NCI-H446 (cell line): ENCODE data around the gene CEACAM6.
"Not testable (repeated sequence)": the region's sequence is repeated elsewhere in the genome, so short reads cannot be mapped to it uniquely, and the experiment has no call there.

Experiments
- DNase-seq, 2 experiments: peaks; one replicate each; lab custom pipeline; 2025; lab: John Stamatoyannopoulos, UW

The CEACAM6 gene

DNA sequence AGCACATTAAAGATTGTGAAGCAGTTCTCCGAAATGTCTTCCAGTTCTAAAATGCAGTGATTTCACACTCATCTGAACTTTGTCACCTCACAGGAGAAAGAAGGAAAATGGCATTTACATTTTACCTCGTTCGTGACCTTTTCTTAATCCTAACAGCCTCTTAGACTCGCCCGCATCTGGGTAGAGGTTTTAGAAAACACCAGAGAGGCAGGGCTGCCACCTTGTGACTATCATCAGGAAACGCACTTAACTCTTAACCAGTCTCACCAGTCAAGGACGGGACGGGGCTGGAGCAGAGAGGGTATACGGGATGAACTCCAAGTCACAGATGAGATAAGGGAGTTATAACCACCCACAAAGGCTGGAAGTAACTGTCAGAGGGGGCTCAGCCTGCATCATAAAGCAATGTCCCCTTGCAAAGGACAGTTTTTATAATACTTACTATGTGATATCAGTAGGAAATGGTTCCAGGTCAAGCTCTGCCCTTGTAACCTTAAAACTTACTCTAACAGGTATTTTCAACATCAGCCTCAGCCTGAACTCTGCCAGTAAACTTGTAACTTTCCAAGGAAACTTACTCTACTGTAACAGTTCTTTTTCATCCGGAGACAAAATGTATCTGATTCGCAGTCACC, 8.6 kb upstream of the CEACAM6 start:
- peak; percentile 8 to 40 for DNase-seq

GRCh38 chr19:41748012-41748411, 7.3 kb upstream of the CEACAM6 start:
- no peak for DNase-seq

- not testable (repeated sequence) for DNase-seq
Measured at GRCh38 chr19:41750248-41751134, 4.8 kb upstream of the CEACAM6 start.

GRCh38 chr19:41753159-41753558, 2.2 kb upstream of the CEACAM6 start:
- peak; percentile 7 to 53 for DNase-seq

DNA sequence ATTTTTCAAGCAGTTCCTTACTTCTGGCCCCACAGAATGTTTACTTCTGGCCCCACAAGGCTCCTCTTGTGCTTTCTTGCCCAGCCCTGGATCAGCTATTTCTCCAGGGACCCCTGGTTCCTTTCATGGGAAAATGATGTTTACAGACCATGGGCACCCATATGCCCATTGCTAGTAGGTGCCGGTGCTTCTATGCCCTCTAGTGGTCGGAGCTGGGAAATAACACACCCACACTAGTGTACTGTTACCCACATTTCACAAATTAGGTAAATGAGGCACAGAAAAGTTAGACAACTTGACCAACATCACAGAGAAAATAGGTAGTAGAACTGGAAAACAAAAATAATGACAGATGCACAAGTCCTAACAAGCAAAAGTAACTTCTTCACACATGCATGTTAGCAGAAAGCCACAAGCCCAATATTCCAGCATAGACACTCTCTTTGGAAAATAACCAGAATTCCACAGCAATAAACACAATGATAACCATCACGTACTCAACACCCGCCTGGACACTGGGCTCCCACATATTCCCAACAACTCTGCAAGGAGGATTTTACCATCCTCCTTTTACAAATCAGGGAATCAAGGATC, 1.3 kb upstream of the CEACAM6 start:
- peak in 1 of 2 experiments; percentile 69 for DNase-seq

DNA sequence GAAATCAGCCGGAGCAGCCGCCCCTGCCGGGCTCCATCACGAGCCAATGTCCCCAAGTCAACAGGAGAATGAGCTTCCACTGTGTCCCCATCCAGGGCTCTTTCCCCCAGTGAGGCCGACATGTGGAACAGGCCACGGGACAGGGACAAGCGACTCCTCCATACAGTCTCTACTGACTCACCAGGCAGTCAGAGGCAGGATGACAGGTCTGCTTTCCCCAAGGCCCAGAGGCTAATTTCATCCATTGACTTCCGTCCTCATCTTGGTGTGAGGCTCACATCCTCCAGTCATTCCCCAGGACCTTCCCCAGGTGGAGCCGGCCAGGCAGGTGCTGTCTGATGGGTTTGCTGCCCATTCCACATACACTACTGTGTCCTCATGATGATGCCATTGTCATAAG, 3.5 kb downstream of the CEACAM6 start:
- DNase-seq: no peak

DNA sequence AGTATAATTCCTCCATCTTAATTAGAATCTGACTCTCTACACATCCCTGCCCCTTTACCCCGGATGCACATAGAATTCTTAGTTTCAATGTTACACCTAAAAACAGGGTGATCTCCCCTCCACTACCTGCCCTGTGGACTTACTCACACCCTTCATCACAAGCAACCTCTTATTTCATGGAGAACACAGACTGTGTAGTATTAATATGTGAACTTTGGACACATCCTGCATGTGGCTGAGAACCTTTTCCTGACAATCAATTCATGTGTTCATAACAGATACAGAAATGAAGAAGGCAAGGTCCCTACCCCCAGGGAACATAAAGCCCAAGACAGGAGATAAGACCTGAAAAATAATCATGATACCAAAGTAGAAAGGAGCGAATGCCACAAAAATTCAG, 11.8 kb downstream of the CEACAM6 start:
- no peak for DNase-seq

- DNase-seq: not testable (repeated sequence)
Measured at GRCh38 chr19:41768105-41768504, 12.8 kb downstream of the CEACAM6 start.

- no peak for DNase-seq
Measured at GRCh38 chr19:41769608-41770007, 14.3 kb downstream of the CEACAM6 start.

GRCh38 chr19:41771410-41771809, 16.1 kb downstream of the CEACAM6 start:
- no peak for DNase-seq

- no peak for DNase-seq
Measured at GRCh38 chr19:41774515-41774980, 19.2 kb downstream of the CEACAM6 start.

DNA sequence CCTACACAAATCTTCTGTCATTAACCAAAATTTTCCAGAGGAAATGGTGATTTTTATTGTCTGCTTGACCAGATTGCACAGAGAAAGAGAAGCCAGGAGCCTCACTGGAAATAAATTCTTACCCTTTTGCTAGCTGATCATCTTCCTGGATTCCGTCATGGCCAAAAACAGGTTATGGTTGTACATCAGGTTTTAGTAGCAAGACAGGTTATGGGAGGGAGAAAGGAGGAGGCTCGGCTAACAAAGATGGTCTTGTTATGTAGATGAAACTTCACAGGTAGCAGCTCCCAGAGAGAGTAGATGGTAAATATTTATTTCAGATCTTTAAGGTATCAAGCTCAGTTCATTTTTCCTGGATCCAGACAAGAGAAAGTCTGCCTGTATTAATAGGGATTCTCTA, 21.4 kb downstream of the CEACAM6 start:
- DNase-seq: no peak

- no peak for DNase-seq
Measured at GRCh38 chr19:41783612-41784011, 28.3 kb downstream of the CEACAM6 start.

GRCh38 chr19:41784312-41784711, 29.0 kb downstream of the CEACAM6 start:
- DNase-seq: no peak

DNA sequence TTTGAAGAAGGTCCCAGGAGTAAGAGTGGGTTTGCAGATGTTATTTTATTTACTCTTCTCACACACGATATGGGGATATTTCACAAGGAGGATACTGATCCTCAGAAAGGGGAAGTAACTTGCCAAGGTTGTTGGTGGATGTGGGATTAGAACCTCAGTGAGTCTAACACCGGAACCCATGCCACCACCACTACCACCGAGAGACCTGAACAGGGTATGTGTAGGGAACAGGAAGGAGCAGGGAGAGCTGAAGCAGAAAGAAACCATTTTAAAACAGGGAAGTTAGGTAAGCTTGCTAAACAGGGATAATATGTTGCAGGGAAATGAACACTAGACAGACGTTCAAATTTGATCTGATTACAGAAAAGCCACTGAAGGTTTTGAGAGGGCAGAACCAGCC, 29.4 kb downstream of the CEACAM6 start:
- DNase-seq: no peak

DNA sequence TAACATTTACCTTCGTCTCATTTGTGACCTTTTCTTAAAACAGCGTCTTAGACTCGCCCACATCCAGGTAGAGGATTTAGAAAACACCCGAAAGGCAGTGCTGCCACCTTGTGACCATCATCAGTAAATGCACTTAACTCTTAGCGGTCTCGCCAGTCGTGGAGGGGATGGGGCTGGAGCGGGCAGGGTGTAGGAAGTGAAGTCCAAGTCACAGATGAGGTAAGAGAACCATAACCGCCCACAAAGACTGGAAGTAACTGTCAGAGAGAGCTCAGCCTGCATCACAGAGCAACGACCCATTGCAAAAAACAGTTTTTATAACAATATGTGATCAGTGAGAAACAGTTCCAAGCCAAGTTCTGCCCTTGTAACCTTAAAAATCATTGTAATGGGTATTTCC, 30.3 kb downstream of the CEACAM6 start:
- DNase-seq: peak; percentile 43 to 73

DNA sequence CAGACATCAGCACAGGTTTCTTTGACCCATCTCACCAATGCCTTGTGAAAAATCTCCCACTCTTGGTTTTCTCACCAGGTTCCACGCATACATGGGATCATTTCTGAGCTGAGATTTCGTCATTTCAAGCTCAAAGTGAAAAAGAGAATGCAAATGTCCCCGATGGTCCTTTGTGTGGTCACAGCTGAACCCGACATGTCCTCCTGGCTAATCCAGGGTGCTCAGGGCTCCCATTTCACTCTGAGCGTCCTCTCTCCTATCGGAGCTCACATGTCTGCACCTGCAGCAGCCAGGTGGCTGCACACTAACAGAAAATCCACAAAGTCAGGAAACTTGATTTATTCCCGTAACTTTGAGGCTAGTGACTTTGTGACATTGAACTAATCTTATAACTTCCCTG, 31.7 kb downstream of the CEACAM6 start:
- DNase-seq: no peak

DNA sequence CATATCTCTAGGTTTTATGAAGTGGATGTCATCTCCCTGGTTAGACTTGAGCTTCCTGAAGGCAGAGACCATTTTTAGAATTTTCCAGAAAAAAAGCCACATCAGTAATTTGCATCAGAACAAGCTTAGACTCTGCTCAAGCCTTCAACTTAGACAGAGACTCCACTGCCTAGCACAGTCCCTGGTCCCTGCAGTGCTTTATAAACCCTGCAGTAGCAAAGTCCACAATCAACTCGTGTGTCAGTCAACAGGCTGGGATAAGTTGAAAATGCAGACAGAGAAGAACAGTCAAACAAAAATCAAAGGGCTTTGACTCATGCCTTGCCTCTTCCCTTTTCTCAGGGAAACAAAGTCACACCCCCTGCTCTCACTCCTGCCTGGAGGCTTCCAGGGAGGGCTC, 33.2 kb downstream of the CEACAM6 start:
- not testable (repeated sequence) for DNase-seq

GRCh38 chr19:41789053-41789452, 33.7 kb downstream of the CEACAM6 start:
- not testable (repeated sequence) for DNase-seq

GRCh38 chr19:41792513-41793413, 37.4 kb downstream of the CEACAM6 start:
- DNase-seq: peak in 1 of 2 experiments; percentile 53

DNA sequence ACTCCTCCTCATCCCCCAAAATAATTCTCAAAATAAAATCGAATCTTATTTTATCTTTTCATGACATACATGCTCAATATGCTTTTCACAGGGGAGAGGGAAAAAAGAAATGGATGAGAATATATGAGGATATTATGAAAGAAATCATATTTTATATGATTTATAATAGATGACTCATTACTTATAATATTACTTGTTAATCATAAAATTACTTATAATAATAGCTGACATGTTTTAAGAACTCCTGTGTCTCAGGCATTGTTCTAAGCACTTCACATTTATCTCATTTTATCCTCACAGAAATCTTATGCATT, 38.0 kb downstream of the CEACAM6 start:
- DNase-seq: no peak

DNA sequence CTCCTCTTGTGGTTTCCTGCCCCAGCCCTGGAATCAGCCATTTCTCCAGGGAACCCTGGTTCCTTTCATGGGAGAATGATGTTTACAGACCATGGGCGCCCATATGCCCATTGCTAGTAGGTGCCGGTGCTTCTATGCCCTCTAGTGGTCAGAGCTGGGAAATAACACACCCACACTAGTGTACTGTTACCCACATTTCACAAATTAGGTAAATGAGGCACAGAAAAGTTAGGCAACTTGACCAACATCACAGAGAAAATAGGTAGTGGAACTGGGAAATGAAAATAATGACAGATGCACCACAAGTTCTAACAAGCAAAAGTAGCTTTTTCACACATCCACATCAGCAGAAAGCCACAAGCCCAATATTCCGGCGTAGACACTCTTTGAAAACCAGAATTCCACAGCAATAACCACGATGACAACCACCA, 39.7 kb downstream of the CEACAM6 start:
- DNase-seq: peak; percentile 7 to 56
